HepG2 (cell line): ENCODE results near the gene CCDC28A. TPM values are rescaled to one million over a fixed set of nuclear protein-coding genes. Genes with fewer than 3 reads are reported as not detected.
A peak's percentile ranks its signal among the peaks of the same experiment; 100 is the strongest.

Experiments
- AKNA ChIP-seq: sonication (generic); formaldehyde crosslinking; IDR thresholded peaks from 2 replicates; pipeline ENCODE4 v1.4.0; 2020; ENCODE audit warnings: missing genetic modification reagents, borderline replicate concordance
- ATF4 ChIP-seq, 2 experiments: fragments of 450-650 bp in 1 of 2; sonication (generic) in 1 of 2; formaldehyde crosslinking; IDR thresholded peaks; 2 replicates each; pipeline versions ENCODE4 v1.5.0 to v1.8.0; 2020 to 2022; ENCODE audit warnings: mild to moderate bottlenecking in 1 of 2, missing genetic modification reagents in 1 of 2
- GABPB1 ChIP-seq: IDR thresholded peaks from 2 replicates; pipeline ENCODE4 v1.6.1; 2016; ENCODE audit warnings: mild to moderate bottlenecking, missing genetic modification reagents, moderate library complexity, missing compliant biosample characterization
- HMGXB3 ChIP-seq: sonication (generic); formaldehyde crosslinking; IDR thresholded peaks from 2 replicates; pipeline ENCODE4 v1.4.0; 2020; ENCODE audit warnings: missing genetic modification reagents, borderline replicate concordance
- MAZ ChIP-seq, 2 experiments: sonication (generic) in 1 of 2; formaldehyde crosslinking in 1 of 2; IDR thresholded peaks; 2 replicates each; pipeline versions ENCODE4 v1.5.0 to v1.6.1; 2012 to 2020; ENCODE audit warnings: low read depth in 2 of 2, mild to moderate bottlenecking in 2 of 2, borderline replicate concordance in 1 of 2, improper control_type of control experiment in 1 of 2, low read length in 1 of 2, missing genetic modification reagents in 1 of 2, moderate library complexity in 1 of 2
- MED1 ChIP-seq: sonication (generic); formaldehyde crosslinking; IDR thresholded peaks from 2 replicates; pipeline ENCODE4 v1.4.0; 2020; ENCODE audit warnings: missing genetic modification reagents
- PATZ1 ChIP-seq: sonication (generic); formaldehyde crosslinking; IDR thresholded peaks from 2 replicates; pipeline ENCODE4 v1.4.0; 2020; ENCODE audit warnings: missing genetic modification reagents
- SOX6 ChIP-seq, 2 experiments: fragments of 450-650 bp in 1 of 2; sonication (generic) in 1 of 2; formaldehyde crosslinking in 1 of 2; IDR thresholded peaks; 2 replicates each; pipeline versions ENCODE4 v1.4.0 to v1.6.1; 2017 to 2020; ENCODE audit warnings: antibody characterized with exemption in 1 of 2, mild to moderate bottlenecking in 1 of 2, missing genetic modification reagents in 1 of 2
- TEF ChIP-seq: sonication (generic); formaldehyde crosslinking; IDR thresholded peaks from 2 replicates; pipeline ENCODE4 v1.5.0; 2020; ENCODE audit warnings: missing genetic modification reagents
- ZBTB21 ChIP-seq: sonication (generic); formaldehyde crosslinking; IDR thresholded peaks from 2 replicates; pipeline ENCODE4 v1.4.0; 2020; ENCODE audit warnings: missing genetic modification reagents
- ZNF383 ChIP-seq: sonication (generic); formaldehyde crosslinking; IDR thresholded peaks from 2 replicates; pipeline ENCODE4 v1.4.0; 2020; ENCODE audit warnings: missing genetic modification reagents, mild to moderate bottlenecking, borderline replicate concordance
- ZNF724P ChIP-seq: sonication (generic); formaldehyde crosslinking; IDR thresholded peaks from 2 replicates; pipeline ENCODE4 v1.8.0; 2022; ENCODE audit warnings: missing genetic modification reagents, borderline replicate concordance
- polyA plus RNA-seq, 8 experiments: library from polyadenylated mRNA; depleted of rRNA in 3 of 8; stranded (reverse) in 7 of 8; unstranded in 1 of 8; fragments of >200 nt; fragmentation: Illumina TruSeq in 4 of 8; extraction: Trizol in 4 of 8; gene quantifications; 2 replicates each; pipeline versions ENCODE4 v1.2.1 to v1.2.3, GENCODE V29; 2011 to 2016; ENCODE audit warnings: low read depth in 4 of 8, missing spikeins in 1 of 8, mixed read lengths in 1 of 8; ENCODE audit not compliant: insufficient read depth in 1 of 8
- total RNA-seq, 5 experiments: library from RNA; depleted of rRNA; stranded (reverse); fragments of >200 nt; fragmentation: Illumina TruSeq; extraction: Trizol; gene quantifications; 2 replicates each; pipeline ENCODE4 v1.2.3, GENCODE V29; 2016; ENCODE audit warnings: low read depth in 1 of 5

The CCDC28A gene
- total and polyA plus RNA-seq, 2 of the 13 experiments (the other 11 are each of a cell fraction or from before 2014, with no cell fraction given): 15.8 TPM

GRCh38 chr6:138773177-138774091 is at the start of gene CCDC28A (continued):
- TF ChIP-seq ATF4 (CRISPR knock-in tag; IDR thresholded peaks at IDR 0.05): peak in 1 of 2 experiments; percentile 80; a peak in 2 of 4 replicates
- peak; percentile 64; the same call in 1 of the 2 replicates for TF ChIP-seq MED1 (CRISPR knock-in tag)
- TF ChIP-seq HMGXB3: 0 out of 2 replicates have a peak, but pooled peaks have one; percentile 64
- 0 out of 2 replicates have a peak, but pooled peaks have one; percentile 23 for TF ChIP-seq AKNA (CRISPR knock-in tag)
- peak; percentile 81; the same call in 1 of the 2 replicates for TF ChIP-seq ZNF383 (CRISPR knock-in tag)
- no peak for TF ChIP-seq TEF
- no peak for TF ChIP-seq SOX6 (IDR thresholded peaks at IDR 0.05)
- TF ChIP-seq SOX6 (CRISPR knock-in tag; IDR thresholded peaks at IDR 0.05): peak; percentile 61
- TF ChIP-seq ZBTB21 (CRISPR knock-in tag): peak; percentile 56; the same call in 1 of the 2 replicates
- peak; percentile 99 for TF ChIP-seq GABPB1 (CRISPR knock-in tag)
- peak; percentile 82; the same call in 1 of the 2 replicates for TF ChIP-seq PATZ1 (CRISPR knock-in tag)
- peak; percentile 89; the same call in 1 of the 2 replicates for TF ChIP-seq MAZ (IDR thresholded peaks at IDR 0.05; ENCODE audit: borderline replicate concordance, low read depth, low read length)
- TF ChIP-seq MAZ (CRISPR knock-in tag; IDR thresholded peaks at IDR 0.05; ENCODE audit: low read depth): peak; percentile 83
- TF ChIP-seq ZNF724P (CRISPR knock-in tag): 0 out of 2 replicates have a peak, but pooled peaks have one; percentile 32
